Keratinocyte (primary cell): ENCODE results near the gene ASCC3. TPM values are rescaled to one million over a fixed set of nuclear protein-coding genes. Genes with fewer than 3 reads are reported as not detected.

Source experiments
- DNase-seq: peaks from one replicate; pipeline ENCODE4 v3.0.0-alpha.2; 2011; ENCODE audit warnings: low read depth, missing footprints, low spot score
- FAIRE-seq: peaks from 2 replicates; lab custom pipeline; 2011; peaks lifted over from hg19 to GRCh38; lab: Jason Lieb, UNC
- H2AFZ ChIP-seq: 2 replicates; pipeline ENCODE4 v1.6.0; 2012; ENCODE audit warnings: low read length, control low read depth, inconsistent platforms; ENCODE audit not compliant: control insufficient read depth
- H3K27ac ChIP-seq: 2 replicates; pipeline ENCODE4 v1.5.1; 2011; ENCODE audit warnings: low read length; ENCODE audit not compliant: control insufficient read depth, insufficient read depth
- H3K27me3 ChIP-seq: 3 replicates; pipeline ENCODE4 v1.6.0; 2011; ENCODE audit warnings: low read length; ENCODE audit not compliant: control insufficient read depth, insufficient read depth; ENCODE audit errors: extremely low read depth
- H3K36me3 ChIP-seq, 2 experiments: 2 replicates in 1 of 2; 3 replicates in 1 of 2; pipeline ENCODE4 v1.5.1; 2011; ENCODE audit warnings: low read length in 2 of 2, mild to moderate bottlenecking in 1 of 2; ENCODE audit not compliant: control insufficient read depth in 2 of 2, insufficient read depth in 2 of 2; ENCODE audit errors: extremely low read depth in 1 of 2
- H3K4me1 ChIP-seq: 3 replicates; pipeline ENCODE4 v1.5.1; 2011; ENCODE audit warnings: low read length; ENCODE audit not compliant: control insufficient read depth, insufficient read depth; ENCODE audit errors: extremely low read depth
- H3K4me2 ChIP-seq: 3 replicates; pipeline ENCODE4 v1.6.0; 2011; ENCODE audit warnings: low read depth, low read length; ENCODE audit not compliant: control insufficient read depth, insufficient read depth; ENCODE audit errors: extremely low read depth
- H3K4me3 ChIP-seq, 3 experiments: fragments of 200-600 bp in 1 of 3; sonication (generic) in 1 of 3; 2 replicates in 2 of 3; 3 replicates in 1 of 3; pipeline ENCODE4 v1.5.1; 2011 to 2016; ENCODE audit warnings: low read length in 3 of 3, mild to moderate bottlenecking in 3 of 3, control low read depth in 2 of 3, inconsistent platforms in 1 of 3, low read depth in 1 of 3, mixed read lengths in 1 of 3, mixed run types in 1 of 3, moderate library complexity in 1 of 3; ENCODE audit not compliant: control insufficient read depth in 2 of 3, insufficient read depth in 2 of 3; ENCODE audit errors: extremely low read depth in 1 of 3
- H3K79me2 ChIP-seq: 2 replicates; pipeline ENCODE4 v1.6.0; 2012; ENCODE audit warnings: low read length; ENCODE audit not compliant: control insufficient read depth, insufficient read depth
- H3K9ac ChIP-seq: 3 replicates; pipeline ENCODE4 v1.6.0; 2011; ENCODE audit warnings: low read length; ENCODE audit not compliant: control insufficient read depth, insufficient read depth; ENCODE audit errors: extremely low read depth
- H3K9me1 ChIP-seq: 3 replicates; pipeline ENCODE4 v1.6.0; 2011; ENCODE audit warnings: low read length; ENCODE audit not compliant: control insufficient read depth, insufficient read depth; ENCODE audit errors: extremely low read depth
- H3K9me3 ChIP-seq: 2 replicates; pipeline ENCODE4 v1.5.1; 2012; ENCODE audit warnings: low read depth, low read length; ENCODE audit not compliant: control insufficient read depth
- H4K20me1 ChIP-seq: 3 replicates; pipeline ENCODE4 v1.6.0; 2011; ENCODE audit warnings: low read length; ENCODE audit not compliant: control insufficient read depth, insufficient read depth; ENCODE audit errors: extremely low read depth
- EZH2 ChIP-seq: IDR thresholded peaks from one replicate; pipeline ENCODE4 v1.6.1; 2012; ENCODE audit warnings: inconsistent platforms, mild to moderate bottlenecking, low read length, moderate library complexity
- dilution Hi-C: fragments of 300-500 bp; cut with MboI; formaldehyde crosslinking; loops from one replicate; pipeline ENCODE4 v1.7.0; 2020; ENCODE audit warnings: low sequenced_read_pairs; ENCODE audit not compliant: extremely low pct_ligation_motif_present
- polyA plus RNA-seq, 5 experiments: library from polyadenylated mRNA; depleted of rRNA in 3 of 5; stranded (reverse) in 3 of 5; stranded (forward) in 1 of 5; unstranded in 1 of 5; fragments of >200 nt; gene quantifications; 1 replicate in 1 of 5; 2 replicates in 3 of 5; 3 replicates in 1 of 5; pipeline versions ENCODE4 v1.2.1 to v1.2.3, GENCODE V29; 2011 to 2012; ENCODE audit warnings: missing spikeins in 2 of 5, low read depth in 1 of 5, low replicate concordance in 1 of 5
- TF ChIP-seq, protein P1 (sequence below), 3 experiments: IDR thresholded peaks in 1 of 3; conservative IDR thresholded peaks in 1 of 3; optimal IDR thresholded peaks in 1 of 3; 2 replicates in 2 of 3; 3 replicates in 1 of 3; pipeline versions ENCODE3 to v1.5.1; 2011; ENCODE audit warnings: low read length in 3 of 3, mild to moderate bottlenecking in 3 of 3, moderate library complexity in 2 of 3, control low read depth in 1 of 3, inconsistent platforms in 1 of 3; ENCODE audit not compliant: insufficient read depth in 2 of 3; ENCODE audit errors: extremely low read depth in 1 of 3

The ASCC3 gene
- polyA plus RNA-seq, 1 donor (not counting 4 experiments of a cell fraction or from before 2014, with no cell fraction given): 58.6 TPM

DNA sequence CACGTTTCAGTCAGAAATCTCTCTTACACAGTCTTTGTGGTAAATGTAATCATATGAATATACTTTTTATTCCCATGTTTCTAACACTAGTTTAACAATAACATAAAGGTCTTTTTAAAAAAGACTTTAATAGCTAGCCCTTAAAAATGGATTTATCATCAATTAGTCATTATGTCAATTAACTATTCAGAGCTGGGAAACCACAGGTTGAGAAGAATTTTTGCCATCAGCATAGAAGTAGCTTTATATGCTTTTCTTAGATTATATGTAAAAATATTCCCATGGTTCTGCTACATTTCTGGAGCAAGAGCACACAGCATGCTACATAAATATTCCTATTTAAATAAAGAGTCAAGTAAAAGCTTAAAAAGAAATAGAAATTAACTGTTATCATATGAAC is 35.5 kb downstream of the ASCC3 start:
- dilution Hi-C loops: no loop called here
- TF ChIP-seq, protein P1, sequence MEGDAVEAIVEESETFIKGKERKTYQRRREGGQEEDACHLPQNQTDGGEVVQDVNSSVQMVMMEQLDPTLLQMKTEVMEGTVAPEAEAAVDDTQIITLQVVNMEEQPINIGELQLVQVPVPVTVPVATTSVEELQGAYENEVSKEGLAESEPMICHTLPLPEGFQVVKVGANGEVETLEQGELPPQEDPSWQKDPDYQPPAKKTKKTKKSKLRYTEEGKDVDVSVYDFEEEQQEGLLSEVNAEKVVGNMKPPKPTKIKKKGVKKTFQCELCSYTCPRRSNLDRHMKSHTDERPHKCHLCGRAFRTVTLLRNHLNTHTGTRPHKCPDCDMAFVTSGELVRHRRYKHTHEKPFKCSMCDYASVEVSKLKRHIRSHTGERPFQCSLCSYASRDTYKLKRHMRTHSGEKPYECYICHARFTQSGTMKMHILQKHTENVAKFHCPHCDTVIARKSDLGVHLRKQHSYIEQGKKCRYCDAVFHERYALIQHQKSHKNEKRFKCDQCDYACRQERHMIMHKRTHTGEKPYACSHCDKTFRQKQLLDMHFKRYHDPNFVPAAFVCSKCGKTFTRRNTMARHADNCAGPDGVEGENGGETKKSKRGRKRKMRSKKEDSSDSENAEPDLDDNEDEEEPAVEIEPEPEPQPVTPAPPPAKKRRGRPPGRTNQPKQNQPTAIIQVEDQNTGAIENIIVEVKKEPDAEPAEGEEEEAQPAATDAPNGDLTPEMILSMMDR (optimal IDR thresholded peaks at IDR 0.05 in 1 of 3, IDR thresholded peaks at IDR 0.05 in 1 of 3, conservative IDR thresholded peaks at IDR 0.05 in 1 of 3; ENCODE audit: extremely low read depth in 1 of 3, insufficient read depth in 2 of 3, low read length in 3 of 3): no peak
- no peak for TF ChIP-seq EZH2
- H3K4me1 ChIP-seq: no peaks in the 10 kb centered on the region
- no peaks in the 10 kb centered on the region for H4K20me1 ChIP-seq
- peaks cover 4 to 5% of the 10 kb centered on the region in 2 experiments for H3K36me3 ChIP-seq
- H3K27ac ChIP-seq: no peak overlapping the region
- H3K4me3 ChIP-seq: no peak overlapping the region
- no peaks in the 10 kb centered on the region for H3K9me3 ChIP-seq
- FAIRE-seq (no peak), DNase-seq (no peak)
- no peak overlapping the region for H3K9ac ChIP-seq
- H3K4me2 ChIP-seq: no peak overlapping the region
- no peak overlapping the region for H2AFZ ChIP-seq
- H3K79me2 ChIP-seq: peaks cover 58% of the 10 kb centered on the region
- H3K27me3 ChIP-seq: no peaks in the 10 kb centered on the region
- H3K9me1 ChIP-seq: no peaks in the 10 kb centered on the region

DNA sequence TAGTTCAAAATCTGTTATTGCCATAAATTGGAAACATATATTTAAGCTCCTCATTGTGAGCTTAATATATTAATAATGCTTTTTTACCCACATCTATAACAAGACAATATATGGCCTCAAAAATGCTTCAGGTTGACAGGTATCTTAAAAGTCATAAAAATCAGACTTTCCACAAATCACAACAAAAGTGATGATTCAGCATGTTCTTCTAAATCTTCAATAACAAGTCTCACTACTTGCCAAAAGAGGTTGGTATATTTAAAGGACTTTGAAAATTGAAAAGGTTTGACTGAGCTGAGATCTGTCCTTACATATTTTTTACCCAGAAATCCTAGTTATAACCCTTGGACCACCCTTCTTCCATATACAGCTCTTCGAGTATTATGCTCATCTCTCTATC is 41.7 kb downstream of the ASCC3 start:
- Histone ChIP-seq H3K36me3 (no peaks in the 10 kb centered on the region), H3K27ac (no peak overlapping the region), H3K9me1 (no peaks in the 10 kb centered on the region), H3K4me1 (no peaks in the 10 kb centered on the region), H3K27me3 (no peaks in the 10 kb centered on the region), H3K4me3 (no peak overlapping the region), H3K9ac (no peak overlapping the region), H2AFZ (no peak overlapping the region), H3K9me3 (no peaks in the 10 kb centered on the region), H4K20me1 (no peaks in the 10 kb centered on the region), H3K4me2 (no peak overlapping the region), H3K79me2 (peaks cover 68% of the 10 kb centered on the region)
- DNase-seq (no peak), FAIRE-seq (no peak)
- dilution Hi-C loops: no loop called here
- TF ChIP-seq, protein P1 (optimal IDR thresholded peaks at IDR 0.05 in 1 of 3, IDR thresholded peaks at IDR 0.05 in 1 of 3, conservative IDR thresholded peaks at IDR 0.05 in 1 of 3; ENCODE audit: extremely low read depth in 1 of 3, insufficient read depth in 2 of 3, low read length in 3 of 3): no peak
- TF ChIP-seq EZH2: no peak
